ENCODE data around the gene CMTR1.
"Not testable (repeated sequence)": the region's sequence is repeated elsewhere in the genome, so short reads cannot be mapped to it uniquely, and the experiment has no call there.

Gene CMTR1

DNA sequence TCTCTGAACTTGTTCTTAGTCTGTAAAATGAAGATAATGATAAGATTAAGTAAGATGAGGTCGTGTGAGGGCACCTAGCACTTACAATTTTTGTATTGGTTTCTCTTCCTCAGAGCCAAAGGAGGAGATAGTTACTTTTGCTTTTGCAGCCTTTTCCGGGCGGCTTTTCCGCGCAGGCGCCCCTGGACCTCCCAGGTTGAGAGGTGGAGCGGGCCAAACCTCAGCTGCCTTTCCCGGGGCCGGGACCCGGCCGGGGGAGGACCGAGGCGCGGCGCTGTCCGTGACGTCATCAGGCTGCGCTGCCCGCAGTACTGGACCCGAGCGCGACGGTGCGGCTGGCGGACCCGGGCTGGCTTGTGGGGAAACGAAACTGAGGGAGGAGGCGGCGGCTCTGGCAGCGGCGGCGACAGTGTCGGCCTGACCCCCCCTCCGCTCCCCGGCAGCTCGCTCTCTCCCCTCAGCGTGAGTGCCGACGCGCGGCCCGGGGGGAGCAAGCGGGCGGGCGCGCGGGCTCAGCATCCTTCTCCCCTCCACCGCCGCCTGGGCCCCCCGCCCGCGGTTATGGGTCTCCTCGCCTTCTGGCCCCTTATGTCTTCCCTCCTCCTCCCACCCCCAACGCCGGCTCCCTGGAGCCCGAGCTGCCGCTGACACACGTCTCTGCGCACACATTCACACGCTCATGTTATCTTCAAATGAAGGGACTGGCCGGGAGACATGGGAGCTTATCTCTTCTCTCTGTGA, at the start of gene CMTR1:
Gene CMTR1, plus strand, starts transcription at position 306 of the 741 bp plus-strand sequence. CDS start 2,409 bp downstream, outside the sequence.
- DNase-seq (ENCODE audit: low read depth, low spot score): peak; percentile 92

GRCh38 chr6:37388578-37388977, 44.4 kb upstream of the CMTR1 start:
- no peak for DNase-seq (ENCODE audit: low read depth, low spot score)

- no peak for DNase-seq (ENCODE audit: low read depth, low spot score)
These were observed 43.2 kb upstream of the CMTR1 start for GRCh38 chr6:37389857-37390256.

DNA sequence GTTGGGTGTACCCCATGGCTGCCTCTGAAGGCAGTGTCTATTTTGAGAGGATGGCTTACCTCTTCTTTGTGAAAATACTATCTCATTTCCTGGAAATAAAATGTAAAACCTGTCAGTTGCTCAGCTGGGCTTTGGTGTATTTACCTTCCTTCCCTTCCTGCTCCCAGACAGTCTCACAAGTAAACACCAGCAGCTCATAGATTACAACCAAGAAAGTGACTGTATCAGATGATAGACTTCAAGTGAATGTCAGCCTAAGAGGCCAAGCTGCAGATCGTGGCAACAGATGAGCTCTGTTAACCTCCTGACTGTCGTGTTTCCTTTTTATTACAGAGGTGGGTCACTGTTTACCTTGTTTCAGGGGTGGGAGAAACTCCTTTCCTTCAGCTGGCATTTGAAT, 41.9 kb upstream of the CMTR1 start:
- DNase-seq (ENCODE audit: low read depth, low spot score): no peak

DNA sequence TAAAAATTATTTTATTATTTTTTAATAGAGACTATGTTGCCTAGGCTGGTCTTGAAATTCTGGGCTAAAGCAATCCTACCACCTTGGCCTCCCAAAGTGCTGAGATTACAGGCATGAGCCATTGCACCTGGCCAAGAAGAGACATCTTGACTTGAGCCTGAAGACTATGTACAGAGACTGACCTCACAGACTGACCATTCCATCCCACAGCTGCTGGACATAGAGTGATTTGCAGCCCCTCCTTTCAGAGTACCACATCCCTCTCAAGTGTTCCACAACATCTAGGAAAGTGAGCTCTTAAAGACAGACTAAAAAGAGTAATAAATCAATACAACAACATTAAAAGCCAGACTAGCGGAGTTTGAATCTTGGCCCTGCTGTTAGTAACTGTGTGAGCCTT, 40.2 kb upstream of the CMTR1 start:
- no peak for DNase-seq (ENCODE audit: low read depth, low spot score)

DNA sequence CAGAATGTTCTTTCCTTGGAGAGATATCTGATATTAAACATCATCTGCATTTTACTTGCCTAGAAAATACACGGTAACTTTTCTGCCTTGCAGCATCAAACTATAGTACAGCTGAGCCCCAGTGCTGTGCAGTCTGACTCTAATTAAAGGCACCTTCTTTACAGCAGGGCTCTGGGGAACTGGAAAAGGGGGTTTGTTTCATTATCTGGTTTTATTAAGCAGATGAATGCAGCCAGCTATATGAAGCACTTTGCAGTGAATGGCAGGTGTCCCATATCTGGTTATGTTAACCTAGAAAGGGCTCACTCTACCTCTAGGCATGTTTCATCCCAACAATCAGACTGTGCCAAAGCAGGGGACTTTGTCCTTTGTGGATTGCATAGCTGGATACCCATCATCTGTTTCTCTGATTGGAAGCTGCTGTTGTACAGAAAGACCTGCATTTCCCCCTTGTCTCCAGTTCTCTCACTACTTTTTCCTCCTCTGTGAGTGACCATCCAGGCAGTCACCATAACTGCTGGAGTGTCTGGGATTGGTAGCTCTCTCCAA, 39.6 kb upstream of the CMTR1 start:
- no peak for DNase-seq (ENCODE audit: low read depth, low spot score)

GRCh38 chr6:37396571-37397180, 36.3 kb upstream of the CMTR1 start:
- no peak for DNase-seq (ENCODE audit: low read depth, low spot score)

DNA sequence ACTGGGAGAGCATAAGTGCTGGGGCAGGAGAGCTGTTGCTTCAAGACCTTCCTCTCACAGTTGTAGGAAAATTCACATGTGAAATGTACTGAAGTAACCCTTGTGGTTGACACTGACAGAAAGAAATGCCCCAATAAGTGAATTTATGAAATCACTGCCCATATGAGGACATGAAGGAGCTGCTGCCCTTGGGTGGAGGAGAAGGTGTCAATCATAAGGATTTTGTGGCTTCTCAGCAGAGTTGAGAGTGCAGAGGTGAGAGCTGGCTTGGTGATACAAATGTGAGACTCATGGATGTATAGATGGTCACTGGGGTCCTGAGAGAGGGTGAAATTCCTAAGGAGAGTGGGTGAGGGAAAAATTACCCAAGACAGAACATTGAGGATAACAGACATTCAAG, 33.9 kb upstream of the CMTR1 start:
- DNase-seq (ENCODE audit: low read depth, low spot score): no peak

- DNase-seq (ENCODE audit: low read depth, low spot score): no peak
These were observed 33.1 kb upstream of the CMTR1 start for GRCh38 chr6:37399795-37400490.

DNA sequence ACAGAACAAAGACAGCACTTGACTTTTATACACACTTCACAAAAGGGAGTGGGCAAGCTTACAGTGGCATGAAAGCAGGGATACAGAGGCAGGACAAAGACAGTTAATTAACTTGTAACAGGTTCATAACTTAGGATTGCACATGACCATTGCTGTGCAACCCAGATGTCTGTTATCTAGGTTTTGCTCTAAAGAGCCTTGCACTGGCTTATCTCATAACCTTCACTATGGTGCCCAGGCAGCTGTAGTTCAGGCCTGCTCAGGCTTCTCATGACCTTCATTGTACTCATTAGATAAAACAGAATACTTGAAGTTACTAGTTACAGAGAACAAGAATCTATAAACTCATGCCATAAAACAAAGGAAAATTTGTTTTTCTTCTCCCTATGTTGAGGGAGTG, 31.4 kb upstream of the CMTR1 start:
- not testable (repeated sequence) for DNase-seq (ENCODE audit: low read depth, low spot score)

- DNase-seq (ENCODE audit: low read depth, low spot score): no peak
These were observed 26.2 kb upstream of the CMTR1 start for GRCh38 chr6:37406726-37407341.

DNA sequence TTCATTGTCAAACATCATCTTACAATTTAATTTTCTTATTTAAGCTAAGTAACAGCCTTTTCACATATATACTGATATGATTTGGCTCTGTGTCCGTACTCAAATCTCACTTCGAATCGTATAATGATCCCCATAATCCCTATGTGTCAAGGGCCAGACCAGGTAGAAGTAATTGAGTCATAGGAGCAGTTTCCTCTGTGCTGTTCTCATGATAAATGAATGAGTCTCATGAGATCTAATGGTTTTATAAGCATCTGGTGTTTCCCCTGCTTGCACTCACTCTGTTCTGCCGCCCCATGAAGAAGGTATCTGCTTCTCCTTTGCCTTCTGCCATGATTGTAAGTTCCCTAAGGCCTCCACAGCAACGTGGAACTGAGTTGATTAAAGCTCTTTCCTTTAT, 25.1 kb upstream of the CMTR1 start:
- no peak for DNase-seq (ENCODE audit: low read depth, low spot score)

DNA sequence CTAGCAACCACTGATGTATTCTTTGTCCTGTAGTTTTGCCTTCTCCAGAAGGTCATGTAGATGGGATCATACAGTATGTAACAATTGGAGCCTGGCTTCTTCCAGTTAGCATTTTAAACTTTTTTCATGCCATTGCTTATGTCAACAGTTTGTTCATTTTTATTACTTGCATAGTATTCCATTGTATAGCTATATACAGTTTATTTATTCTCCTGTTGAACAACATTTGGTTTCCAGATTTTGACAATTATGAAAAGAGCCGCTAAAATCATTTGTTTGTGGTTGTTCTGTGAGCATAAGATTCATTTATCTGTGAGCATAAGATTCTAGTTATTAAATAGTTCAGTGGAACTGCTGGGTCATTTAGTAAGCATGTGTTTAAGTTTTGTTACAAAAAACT, 23.5 kb upstream of the CMTR1 start:
- DNase-seq (ENCODE audit: low read depth, low spot score): no peak

- no peak for DNase-seq (ENCODE audit: low read depth, low spot score)
These were observed 15.6 kb upstream of the CMTR1 start for GRCh38 chr6:37417393-37417792.

DNA sequence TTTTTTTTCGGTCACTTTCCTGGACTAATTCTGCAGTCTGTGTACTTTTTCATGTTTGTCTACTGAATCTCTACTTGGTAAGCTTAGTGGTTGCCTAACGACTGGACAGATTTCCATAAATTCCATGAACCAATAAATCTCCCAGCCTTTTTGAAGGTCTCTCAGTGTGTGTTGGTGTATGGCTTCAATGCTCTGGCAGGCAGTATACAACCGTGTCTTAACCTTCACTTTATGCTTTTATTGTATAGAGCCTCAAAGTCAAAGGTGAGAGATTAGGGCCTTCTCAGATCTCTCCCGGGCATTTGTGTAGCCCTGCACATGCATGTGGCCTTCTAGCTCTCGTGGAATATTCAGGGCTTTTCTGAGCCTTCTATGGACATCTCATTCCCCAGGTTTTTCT, 14.3 kb upstream of the CMTR1 start:
- no peak for DNase-seq (ENCODE audit: low read depth, low spot score)

DNA sequence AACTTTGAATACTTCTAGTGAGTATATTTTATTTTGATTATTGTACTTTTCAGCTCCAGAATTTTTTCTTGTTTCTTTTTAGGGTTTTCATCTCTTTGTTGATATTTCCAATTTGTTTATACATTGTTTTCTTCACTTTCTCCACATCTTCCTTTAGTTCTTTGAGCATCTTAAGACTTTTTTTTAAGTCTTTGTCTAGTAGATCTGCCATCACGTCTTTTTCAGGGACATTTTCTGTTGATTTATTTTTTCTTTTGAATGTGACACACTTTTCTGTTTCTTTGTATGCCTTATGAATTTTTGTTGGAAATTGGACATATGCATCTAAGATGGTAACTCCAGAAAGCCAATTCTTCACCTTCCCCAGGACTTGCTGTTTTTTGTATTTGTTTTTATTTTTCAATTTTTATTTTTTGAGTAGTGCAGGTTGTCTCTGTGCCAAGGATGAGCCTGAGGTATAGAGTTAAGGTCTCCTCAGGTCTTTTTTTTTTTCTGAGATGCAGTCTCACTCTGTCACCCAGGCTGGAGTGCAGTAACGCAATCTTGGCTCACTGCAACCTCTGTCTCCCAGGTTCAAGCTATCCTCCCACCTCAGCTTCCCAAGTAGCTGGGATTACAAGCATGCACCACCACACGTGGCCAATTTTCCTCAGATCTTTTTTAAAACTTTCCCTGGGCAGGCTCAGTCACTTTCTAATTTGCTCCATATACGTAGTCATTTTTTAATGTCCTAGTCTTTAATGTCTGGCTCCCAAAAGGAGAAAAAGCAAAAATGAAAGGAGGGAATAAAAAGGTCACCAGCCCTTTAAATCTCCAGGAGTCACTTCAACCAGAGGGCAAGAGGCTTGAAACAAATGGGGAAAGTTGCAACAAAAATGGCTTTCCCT, 6.7 kb upstream of the CMTR1 start:
- no peak for DNase-seq (ENCODE audit: low read depth, low spot score)

DNA sequence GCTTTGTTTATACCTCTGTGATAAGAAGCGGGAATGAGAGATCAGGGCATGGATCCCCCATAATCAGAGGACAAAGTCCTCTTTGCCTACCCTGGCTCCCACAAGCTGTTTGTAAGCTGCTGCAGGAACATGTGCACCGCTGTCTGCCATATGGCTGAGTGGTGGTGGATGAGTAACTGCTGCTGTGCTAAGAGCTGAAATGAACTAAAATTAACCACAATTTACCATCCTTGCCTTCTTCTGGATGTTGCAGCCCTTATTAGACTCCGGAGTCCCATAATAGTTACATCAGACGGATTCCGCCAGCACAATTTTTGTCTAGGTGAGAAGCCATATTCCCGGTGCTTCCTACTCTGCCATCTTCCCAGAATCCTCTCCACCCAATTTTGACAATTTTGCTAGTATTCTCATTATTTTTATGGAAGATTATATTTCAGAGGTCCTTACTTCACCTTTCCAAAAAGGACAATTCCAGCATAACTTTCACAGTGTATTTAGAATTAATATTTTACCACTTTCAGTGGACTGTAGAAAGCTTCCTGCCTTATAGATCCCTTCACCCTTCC, 6.0 kb upstream of the CMTR1 start:
- DNase-seq (ENCODE audit: low read depth, low spot score): no peak

DNA sequence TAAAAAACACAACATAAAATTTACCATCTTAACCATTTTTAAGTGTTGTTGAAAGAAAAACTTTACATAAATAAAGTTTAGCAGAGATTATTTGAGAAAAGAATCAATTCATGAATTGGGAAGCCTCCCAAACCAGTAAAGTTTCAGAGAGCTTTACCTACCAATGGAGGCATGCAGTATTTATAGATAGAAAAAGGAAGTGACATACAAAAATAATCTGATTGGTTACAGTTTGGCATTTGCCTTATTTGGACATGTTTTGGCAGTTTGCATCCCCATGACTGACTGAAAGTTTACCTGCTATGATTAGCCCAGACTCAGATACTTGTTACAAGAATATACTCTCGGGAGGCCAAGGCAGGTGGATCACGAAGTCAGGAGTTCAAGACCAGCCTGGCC, 3.7 kb upstream of the CMTR1 start:
- DNase-seq (ENCODE audit: low read depth, low spot score): no peak

DNA sequence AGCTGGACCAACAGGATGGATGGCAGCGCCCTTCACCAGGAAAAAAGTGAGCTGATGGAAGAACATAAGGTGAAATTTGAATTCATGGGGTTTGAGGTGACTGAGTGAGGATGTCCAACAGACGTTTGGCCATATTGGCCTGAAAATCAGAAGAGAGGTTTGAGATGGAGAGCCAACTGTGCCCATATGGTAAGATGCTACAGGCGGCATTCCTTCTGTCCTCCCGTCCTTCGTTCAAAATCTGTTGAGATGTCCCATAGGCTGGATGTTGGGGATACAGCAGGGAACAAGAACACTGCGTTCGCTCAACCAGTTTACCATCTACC, 468 bp upstream of the CMTR1 start:
- no peak for DNase-seq (ENCODE audit: low read depth, low spot score)

DNA sequence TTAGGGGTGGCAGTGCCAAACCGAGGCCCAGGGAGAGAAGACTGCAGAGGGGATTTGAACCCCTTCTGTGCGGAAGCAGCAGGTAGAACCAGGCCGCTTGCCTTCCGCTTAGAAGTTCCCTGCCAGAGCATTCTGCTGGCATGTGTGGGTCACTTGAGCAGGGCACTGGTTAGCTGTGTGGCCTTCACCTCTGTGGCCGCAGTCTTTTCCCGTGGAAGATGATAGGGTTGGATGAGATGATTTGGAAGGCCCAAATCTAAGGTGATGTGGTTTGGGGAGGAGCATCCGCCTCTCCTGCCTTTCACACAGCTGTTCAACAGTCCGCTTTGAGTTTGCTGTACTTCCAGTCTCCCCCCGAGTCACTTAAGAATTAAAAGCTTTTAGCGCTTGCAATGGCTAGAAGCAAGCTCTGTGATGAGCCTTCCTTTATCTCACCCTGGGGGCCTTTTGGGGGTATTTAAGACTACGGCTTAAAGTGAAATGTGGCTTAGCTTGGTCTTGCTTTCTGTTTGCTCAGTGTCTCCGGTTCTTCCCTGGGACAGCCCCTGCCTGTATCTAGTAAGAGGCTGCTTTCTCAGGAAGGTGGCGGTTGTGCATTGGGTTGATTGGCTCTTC, 743 bp downstream of the CMTR1 start:
- DNase-seq (ENCODE audit: low read depth, low spot score): peak; percentile 3

DNA sequence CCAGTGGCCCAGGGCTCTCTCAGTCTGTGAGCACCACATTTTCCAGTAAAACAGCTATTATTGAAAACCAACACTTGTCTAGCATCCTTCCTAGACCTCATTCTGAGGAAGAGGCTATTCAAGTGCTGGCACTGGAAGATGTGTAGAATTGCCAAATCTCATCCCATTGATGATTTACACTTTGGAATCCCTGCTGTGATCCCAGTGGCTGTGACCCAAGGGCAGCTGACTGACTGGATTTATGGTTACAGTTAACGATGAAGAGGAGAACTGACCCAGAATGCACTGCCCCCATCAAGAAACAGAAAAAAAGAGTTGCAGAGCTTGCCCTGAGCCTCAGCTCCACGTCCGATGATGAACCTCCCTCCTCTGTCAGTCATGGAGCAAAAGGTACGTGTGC, 2.4 kb downstream of the CMTR1 start:
- no peak for DNase-seq (ENCODE audit: low read depth, low spot score)

Measured in activated naive CD8-positive, alpha-beta T cell treated with anti-CD3 and anti-CD28 coated beads, Interleukin-2, amount 50 U/mL, for 16 hours (primary cell).